Activated CD8-positive, alpha-beta memory T cell treated with anti-CD3 and anti-CD28 coated beads, Interleukin-2, amount 50 U/mL, for 24 hours (primary cell): ENCODE measurements around the gene SEH1L.

Source experiments
- DNase-seq: peaks from one replicate; pipeline ENCODE4 v3.0.0-alpha.2; 2020; ENCODE audit errors: extremely low read depth

Gene SEH1L

DNA sequence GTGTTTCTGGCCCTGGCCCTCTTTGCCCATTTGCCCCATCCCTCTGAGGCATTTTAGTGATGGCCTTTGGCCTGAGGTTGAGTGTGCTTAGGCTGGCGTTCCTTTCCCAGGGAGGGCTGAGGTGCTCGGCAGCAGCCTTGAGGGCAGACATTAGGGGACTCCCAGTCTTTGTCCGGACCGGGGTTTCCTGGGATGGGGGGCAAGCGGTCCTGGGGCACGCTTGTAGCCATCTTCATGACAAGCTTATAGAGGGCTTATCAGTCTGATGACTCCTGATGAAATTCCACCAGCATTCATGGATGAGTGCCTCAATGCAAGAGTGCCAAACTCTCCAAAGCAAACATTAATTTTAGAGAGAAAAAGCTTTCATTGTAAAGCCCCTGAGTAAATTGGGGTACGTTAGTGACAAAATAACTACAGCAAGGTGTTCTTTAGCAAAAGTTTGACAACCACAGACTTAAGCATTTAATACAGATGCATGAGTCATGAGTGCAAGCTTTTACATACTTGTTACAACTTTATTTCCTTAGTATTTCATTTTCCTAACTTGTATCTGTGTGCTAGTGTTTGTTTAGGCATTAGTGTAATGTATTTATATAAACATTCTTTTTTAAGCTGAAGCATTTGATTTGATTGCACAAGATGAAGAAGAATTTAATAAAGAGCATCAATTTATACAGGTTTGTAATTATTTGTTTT, 89.0 kb downstream of the SEH1L start:
- DNase-seq: no peak
